Measurements from ENCODE around the gene UNC45B. TPM values are rescaled to one million over a fixed set of nuclear protein-coding genes. Genes with fewer than 3 reads are reported as not detected.

Gene UNC45B
- total and polyA plus RNA-seq, 2 of the 4 experiments (the other 2 are of a cell fraction) = not detected

GRCh38 chr17:35188111-35188510 is 40.5 kb downstream of the UNC45B start:
- no peaks in the 10 kb centered on the region for H3K9me3 ChIP-seq (ENCODE audit: control insufficient read depth, insufficient read depth, low read length)
- no peak overlapping the region for H2AK9ac ChIP-seq (replicated peaks; ENCODE audit: low read depth, low read length, poor library complexity)
- H4K8ac ChIP-seq (ENCODE audit: low read depth in 2 of 2, low read length in 2 of 2) = no peak overlapping the region
- no peak overlapping the region for H2BK5ac ChIP-seq (ENCODE audit: low read depth, low read length, poor library complexity, severe bottlenecking)
- in situ Hi-C loops (cut with MboI; ENCODE audit: low sequenced_read_pairs) = no loop called here
- H3K4me3 ChIP-seq (ENCODE audit: insufficient read depth, low read depth, low read length) = no peak overlapping the region
- CTCF ChIA-PET = interaction anchor here (0.6 kb wide), 1 partner anchor 12 kb away, joined by 4 read pairs; no protein-coding TSS in a partner anchor
- dilution Hi-C loops (cut with HindIII; ENCODE audit: low sequenced_read_pairs, unreplicated experiment) = loop anchor here (25.0 kb wide), 1 partner anchor 349 kb away; the partner anchor contains the start of gene SLFN12L
- no peak overlapping the region for H3K4me2 ChIP-seq (ENCODE audit: low read depth, low read length)
- H2BK15ac ChIP-seq (ENCODE audit: low read depth, low read length) = no peak overlapping the region
- no peak overlapping the region for H4K91ac ChIP-seq (ENCODE audit: insufficient read depth, low read depth, low read length)
- H3K56ac ChIP-seq (ENCODE audit: extremely low read depth, insufficient read depth, low read length) = no peak overlapping the region
- no peak overlapping the region for H2BK120ac ChIP-seq (ENCODE audit: low read depth, low read length)
- H2AFZ ChIP-seq (replicated peaks; ENCODE audit: low read length, poor library complexity) = no peak overlapping the region
- H3K23ac ChIP-seq (ENCODE audit: low read depth, low read length) = no peak overlapping the region
- POLR2A ChIA-PET (ENCODE audit: unreplicated experiment) = no interaction called here
- H3K18ac ChIP-seq (ENCODE audit: low read depth, low read length) = no peak overlapping the region
- H3K36me3 ChIP-seq (ENCODE audit: control insufficient read depth, insufficient read depth, low read length) = no peaks in the 10 kb centered on the region
- no peak overlapping the region for H2AK5ac ChIP-seq (ENCODE audit: low read depth, low read length)
- H3K4me1 ChIP-seq (ENCODE audit: control insufficient read depth, insufficient read depth, low read length) = no peaks in the 10 kb centered on the region
- no peaks in the 10 kb centered on the region for H3K9me1 ChIP-seq (ENCODE audit: insufficient read depth, low read length)
- no peak overlapping the region for H3K4ac ChIP-seq (ENCODE audit: low read depth, low read length)
- DNase-seq = no peak
- no peaks in the 10 kb centered on the region for H3K79me1 ChIP-seq (ENCODE audit: low read depth in 1 of 2, low read length in 2 of 2)
- H2BK20ac ChIP-seq (ENCODE audit: low read depth, low read length) = no peak overlapping the region
- ATAC-seq (ENCODE audit: low read depth) = no peak
- H3K14ac ChIP-seq (replicated peaks; ENCODE audit: low read depth, low read length) = no peak overlapping the region
- no peak overlapping the region for H3K27ac ChIP-seq (ENCODE audit: insufficient read depth, low read length)
- no peak overlapping the region for H3K9ac ChIP-seq (ENCODE audit: low read depth, low read length)
- no CpG with 5 or more reads among the region's 2 CpGs for WGBS, 2 experiments (ENCODE audit: extremely low coverage in 2 of 2, insufficient read length in 1 of 2)
- no peak overlapping the region for H4K5ac ChIP-seq (ENCODE audit: low read depth, low read length)
- intact Hi-C loops (cut with micrococcal nuclease) = no loop called here
- no peak for TF ChIP-seq NFE2L2 (IDR thresholded peaks at IDR 0.05; ENCODE audit: low read depth, low read length)
- TF ChIP-seq SMC3 (IDR thresholded peaks at IDR 0.05; ENCODE audit: low read depth, low read length) = no peak
- no peak for TF ChIP-seq RFX5 (IDR thresholded peaks at IDR 0.05; ENCODE audit: low read depth, low read length)
- no peak for TF ChIP-seq MXI1 (IDR thresholded peaks at IDR 0.05; ENCODE audit: borderline replicate concordance, low read depth, low read length)
- no peak for TF ChIP-seq FOS (IDR thresholded peaks at IDR 0.05; ENCODE audit: low read depth, low read length)
- TF ChIP-seq MAFK (IDR thresholded peaks at IDR 0.05; ENCODE audit: low read depth, low read length) = no peak
- no peak for TF ChIP-seq RAD21 (IDR thresholded peaks at IDR 0.05; ENCODE audit: low read length)
- no peak for TF ChIP-seq BHLHE40 (IDR thresholded peaks at IDR 0.05; ENCODE audit: low read depth, low read length)
- TF ChIP-seq USF2 (IDR thresholded peaks at IDR 0.05; ENCODE audit: low read depth, low read length) = no peak
- TF ChIP-seq MAZ (IDR thresholded peaks at IDR 0.05; ENCODE audit: borderline replicate concordance, low read depth, low read length) = no peak
- no peak for TF ChIP-seq CTCF (conservative IDR thresholded peaks at IDR 0.05; ENCODE audit: low read depth, low read length)
- TF ChIP-seq CHD1 (IDR thresholded peaks at IDR 0.05; ENCODE audit: low read depth, low read length) = no peak
- peaks cover 8% of the 10 kb centered on the region for H3K27me3 ChIP-seq (ENCODE audit: control insufficient read depth, insufficient read depth, low read length)
- no TSS peak for BruUV-seq (replicated peaks)
- H4K20me1 ChIP-seq (ENCODE audit: insufficient read depth, low read length) = no peaks in the 10 kb centered on the region

Data from IMR-90 (cell line).